ENCODE data around the gene MYO7B.

MYO7B gene

DNA sequence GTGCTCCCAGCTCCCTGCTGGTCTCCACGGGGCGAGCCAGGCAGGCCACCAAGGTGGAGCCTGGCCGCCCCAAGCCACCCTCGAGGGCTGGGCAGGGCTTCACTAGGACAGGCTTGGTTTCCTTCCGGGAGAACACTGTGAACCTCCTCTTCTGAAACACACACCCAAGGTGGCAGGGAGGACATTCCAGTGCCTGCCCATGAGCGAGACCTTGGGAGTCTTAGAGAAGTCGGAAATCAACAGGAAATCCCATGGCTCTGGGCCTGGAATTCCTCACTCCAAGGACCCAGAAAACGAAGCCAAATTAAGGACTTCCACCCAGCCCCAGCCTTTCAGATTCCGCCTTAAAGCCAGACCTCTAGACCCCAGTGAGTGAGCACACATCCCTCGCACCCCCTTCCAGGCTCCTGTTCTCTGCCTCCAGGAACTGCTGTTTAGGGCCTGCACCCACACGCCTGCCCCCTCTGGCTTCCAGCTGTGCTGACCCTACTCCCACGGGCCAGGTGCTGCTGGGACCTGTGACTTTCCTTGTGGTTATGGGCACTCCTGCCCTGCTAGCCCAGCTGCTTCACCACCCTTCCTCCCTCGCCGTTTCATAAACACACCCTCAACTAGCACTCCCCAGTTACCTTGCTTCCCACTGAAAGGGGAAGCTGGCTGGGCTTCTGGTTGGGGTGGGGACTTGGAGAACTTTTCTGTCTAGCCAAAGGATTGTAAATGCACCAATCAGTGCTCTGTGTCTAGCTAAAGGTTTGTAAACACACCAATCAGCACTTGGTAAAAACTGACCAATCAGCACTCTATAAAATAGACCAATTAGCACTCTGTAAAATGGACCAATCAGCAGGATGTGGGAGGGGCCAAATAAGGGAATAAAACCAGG lies 124.2 kb downstream of the MYO7B start:
- H3K36me3 Mint-ChIP-seq (ENCODE audit: low read depth): no peaks in the 10 kb centered on the region
- DNase-seq (ENCODE audit: low spot score): no peak
- H3K27ac Mint-ChIP-seq: no peak overlapping the region
- no peak overlapping the region for H3K4me3 Mint-ChIP-seq
- H3K27me3 Mint-ChIP-seq (ENCODE audit: low read depth): peaks cover 25% of the 10 kb centered on the region
- H3K9me3 Mint-ChIP-seq: no peaks in the 10 kb centered on the region
- no peaks in the 10 kb centered on the region for H3K4me1 Mint-ChIP-seq (ENCODE audit: low read depth)

DNA sequence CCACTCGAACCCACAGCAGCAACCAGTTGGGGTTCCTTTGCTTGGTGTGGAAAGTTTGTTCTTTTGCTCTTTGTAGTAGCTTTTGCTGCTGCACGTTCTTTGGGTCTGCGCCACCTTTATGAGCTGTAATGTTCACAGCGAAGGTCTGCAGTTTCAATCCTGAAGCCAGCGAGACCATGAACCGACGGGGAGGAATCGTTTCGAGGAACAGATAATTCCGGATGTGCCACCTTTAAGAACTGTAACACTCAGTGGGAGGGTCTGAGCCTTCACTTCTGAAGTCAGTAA lies 124.8 kb downstream of the MYO7B start:
- H3K27ac Mint-ChIP-seq: no peak overlapping the region
- no peaks in the 10 kb centered on the region for H3K9me3 Mint-ChIP-seq
- no peaks in the 10 kb centered on the region for H3K36me3 Mint-ChIP-seq (ENCODE audit: low read depth)
- no peak for DNase-seq (ENCODE audit: low spot score)
- H3K4me1 Mint-ChIP-seq (ENCODE audit: low read depth): no peaks in the 10 kb centered on the region
- H3K4me3 Mint-ChIP-seq: no peak overlapping the region
- H3K27me3 Mint-ChIP-seq (ENCODE audit: low read depth): peaks cover 31% of the 10 kb centered on the region

DNA sequence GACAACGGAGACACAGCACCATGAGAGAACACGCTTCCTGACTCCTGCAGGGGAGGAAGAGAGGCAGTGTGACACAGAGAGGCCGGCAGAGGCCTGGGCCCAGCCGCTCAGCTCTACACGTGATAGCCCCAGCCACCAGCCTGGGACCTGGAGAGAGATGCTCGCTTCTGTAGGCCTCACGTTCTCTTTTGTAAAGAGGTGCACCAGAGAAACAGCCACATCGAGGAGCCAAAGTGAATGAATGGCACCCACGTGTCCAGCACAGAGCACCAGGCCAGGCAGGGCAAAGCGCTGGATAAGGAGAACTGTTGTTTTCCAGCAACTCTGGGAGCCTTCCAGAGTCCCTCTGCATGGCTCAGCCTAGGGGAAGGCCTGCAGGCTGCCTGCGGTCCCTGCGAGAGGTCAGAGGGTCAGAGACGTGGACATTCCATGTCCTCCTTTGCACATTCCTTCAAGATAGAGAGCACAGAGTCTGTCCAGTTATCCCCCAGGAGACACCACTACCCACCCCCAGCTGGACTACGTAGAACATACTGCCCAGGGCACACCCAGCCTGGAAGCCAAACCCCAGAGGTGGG lies 125.7 kb downstream of the MYO7B start:
- Mint-ChIP-seq H3K9me3 (no peaks in the 10 kb centered on the region), H3K4me1 (ENCODE audit: low read depth) (no peaks in the 10 kb centered on the region), H3K36me3 (ENCODE audit: low read depth) (no peaks in the 10 kb centered on the region), H3K27me3 (ENCODE audit: low read depth) (peaks cover 37% of the 10 kb centered on the region), H3K4me3 (no peak overlapping the region), H3K27ac (no peak overlapping the region)
- DNase-seq (ENCODE audit: low spot score): no peak

DNA sequence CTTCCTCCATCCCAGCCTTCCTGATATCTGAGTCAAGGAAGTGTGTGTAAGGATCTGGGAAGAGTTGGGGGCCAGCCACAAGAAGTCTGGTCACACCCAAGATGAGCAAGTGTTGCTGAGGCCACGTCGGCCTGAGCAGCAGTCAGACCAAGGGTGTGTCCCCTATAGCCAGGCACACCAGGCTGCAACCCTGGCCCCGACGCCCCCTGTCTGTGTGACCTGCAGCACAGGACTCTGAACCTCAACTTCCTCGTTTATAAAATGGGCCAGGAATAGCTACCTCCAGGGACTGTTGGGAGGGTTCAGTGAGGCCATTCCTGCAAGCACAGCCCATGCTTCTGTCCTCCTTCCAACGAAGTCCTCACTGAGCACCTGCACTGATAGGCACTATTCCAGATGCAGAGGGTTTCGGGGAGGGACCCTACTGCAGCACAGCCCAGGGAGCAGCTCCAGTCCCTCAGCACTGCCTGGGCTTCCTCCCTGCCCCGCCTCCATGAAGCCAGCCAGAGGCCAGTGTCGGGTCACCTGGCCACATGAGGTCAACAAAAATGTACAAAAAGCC lies 126.5 kb downstream of the MYO7B start:
- Mint-ChIP-seq H3K9me3 (no peaks in the 10 kb centered on the region), H3K4me1 (ENCODE audit: low read depth) (no peaks in the 10 kb centered on the region), H3K27ac (no peak overlapping the region), H3K4me3 (no peak overlapping the region), H3K36me3 (ENCODE audit: low read depth) (no peaks in the 10 kb centered on the region), H3K27me3 (ENCODE audit: low read depth) (peaks cover 45% of the 10 kb centered on the region)
- DNase-seq (ENCODE audit: low spot score): no peak

DNA sequence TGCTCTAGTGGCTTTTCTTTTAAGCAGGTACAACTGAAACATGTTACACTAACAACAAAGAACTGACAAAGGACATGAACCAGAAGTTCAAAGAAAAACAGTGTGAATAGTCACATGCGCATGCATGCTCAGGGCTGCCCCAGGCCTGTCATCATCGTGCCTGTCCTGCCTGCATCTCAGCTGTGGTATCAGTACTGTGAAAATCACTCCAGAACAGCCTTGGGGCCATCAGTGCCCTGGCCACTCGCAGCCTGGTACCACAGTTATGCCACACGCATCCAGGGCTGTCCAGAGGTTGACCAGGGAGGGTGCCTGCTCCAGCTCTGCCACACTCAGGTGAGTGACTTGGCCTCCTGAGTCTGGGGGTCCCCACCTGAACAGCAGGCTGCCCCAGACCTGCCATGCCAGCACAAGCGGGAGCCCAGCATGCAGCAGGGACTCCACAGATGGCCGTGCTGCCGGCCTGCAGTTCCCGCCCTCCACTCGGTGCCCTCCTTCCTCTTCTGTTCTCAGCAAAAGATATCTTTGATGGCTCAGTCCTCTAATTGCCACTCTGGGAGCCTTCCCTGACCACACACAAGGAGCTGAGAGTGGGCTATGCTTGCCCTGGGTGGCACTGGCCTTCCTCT lies 127.6 kb downstream of the MYO7B start:
- no peaks in the 10 kb centered on the region for H3K9me3 Mint-ChIP-seq
- no peaks in the 10 kb centered on the region for H3K4me1 Mint-ChIP-seq (ENCODE audit: low read depth)
- H3K4me3 Mint-ChIP-seq: no peak overlapping the region
- no peak for DNase-seq (ENCODE audit: low spot score)
- no peak overlapping the region for H3K27ac Mint-ChIP-seq
- H3K27me3 Mint-ChIP-seq (ENCODE audit: low read depth): peaks cover 51% of the 10 kb centered on the region
- no peaks in the 10 kb centered on the region for H3K36me3 Mint-ChIP-seq (ENCODE audit: low read depth)

DNA sequence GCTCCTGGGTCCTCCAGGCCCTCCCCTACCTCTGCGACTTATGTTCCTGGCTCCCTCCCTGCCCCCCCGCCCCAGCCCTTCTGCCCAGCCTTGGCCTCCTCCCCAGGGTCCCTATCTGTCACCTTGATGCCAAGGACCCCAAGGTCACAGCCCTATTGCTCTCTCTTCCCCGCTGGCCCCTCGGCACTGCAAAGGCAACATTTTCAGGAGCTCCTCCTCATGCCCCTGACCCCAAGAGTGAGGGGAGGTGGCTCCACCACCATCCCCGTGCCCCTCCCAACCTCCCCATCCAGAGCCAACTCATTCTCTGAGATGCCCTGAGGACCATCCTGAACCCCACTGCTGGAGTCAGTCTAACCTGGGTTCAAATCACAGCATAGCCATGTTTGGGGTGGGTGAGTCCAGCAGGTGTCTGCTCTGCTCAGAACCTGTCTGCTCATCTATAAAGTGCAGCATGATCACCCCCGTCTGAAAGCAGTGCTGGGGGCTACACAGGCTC lies 128.1 kb downstream of the MYO7B start:
- Mint-ChIP-seq H3K4me1 (ENCODE audit: low read depth) (no peaks in the 10 kb centered on the region), H3K9me3 (no peaks in the 10 kb centered on the region), H3K27me3 (ENCODE audit: low read depth) (peaks cover 54% of the 10 kb centered on the region), H3K4me3 (no peak overlapping the region), H3K27ac (no peak overlapping the region), H3K36me3 (ENCODE audit: low read depth) (no peaks in the 10 kb centered on the region)
- no peak for DNase-seq (ENCODE audit: low spot score)

DNA sequence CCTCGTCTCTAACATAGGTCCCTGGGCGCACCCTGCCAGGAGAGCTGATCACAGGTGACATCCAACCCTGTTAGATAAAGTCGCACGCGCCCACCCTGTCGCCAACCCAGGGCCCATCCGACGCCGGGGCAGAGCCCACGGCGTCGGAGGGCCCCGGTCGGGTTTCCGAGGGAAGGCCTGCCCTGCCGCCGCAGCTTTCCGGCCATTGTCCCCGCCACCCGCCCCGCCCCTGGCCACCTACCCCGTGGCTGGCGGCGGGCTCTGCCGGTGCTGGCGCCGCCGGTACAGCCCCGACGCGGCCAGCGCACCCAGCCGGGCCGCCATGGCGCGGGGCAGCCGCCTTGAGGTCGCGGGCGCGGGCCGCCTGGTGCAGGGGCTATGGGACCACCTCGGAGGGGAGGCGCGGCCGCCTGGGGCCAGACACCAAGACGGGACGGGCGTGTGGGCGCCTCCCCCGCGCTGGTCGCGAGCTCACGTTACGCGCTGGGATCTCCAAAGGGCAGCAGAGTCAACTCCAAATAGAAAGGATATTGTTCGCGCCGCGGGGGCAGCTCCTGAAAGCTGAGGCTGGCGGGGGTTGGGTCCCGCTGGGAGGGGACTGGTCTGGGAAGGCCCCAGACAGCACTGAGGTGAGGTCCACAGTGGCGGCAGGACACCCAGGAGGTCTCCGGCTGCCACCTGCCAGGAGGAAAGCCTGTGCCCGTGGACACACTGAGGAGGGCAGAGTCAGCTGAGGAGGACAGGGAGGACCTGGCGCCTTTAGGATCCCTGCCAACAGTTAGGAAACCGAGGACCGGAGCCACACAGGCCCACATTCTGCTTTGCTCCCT lies 128.8 kb downstream of the MYO7B start:
- H3K36me3 Mint-ChIP-seq (ENCODE audit: low read depth): no peaks in the 10 kb centered on the region
- no peak overlapping the region for H3K4me3 Mint-ChIP-seq
- peaks cover 58% of the 10 kb centered on the region for H3K27me3 Mint-ChIP-seq (ENCODE audit: low read depth)
- no peak for DNase-seq (ENCODE audit: low spot score)
- H3K27ac Mint-ChIP-seq: no peak overlapping the region
- no peaks in the 10 kb centered on the region for H3K9me3 Mint-ChIP-seq
- H3K4me1 Mint-ChIP-seq (ENCODE audit: low read depth): no peaks in the 10 kb centered on the region

DNA sequence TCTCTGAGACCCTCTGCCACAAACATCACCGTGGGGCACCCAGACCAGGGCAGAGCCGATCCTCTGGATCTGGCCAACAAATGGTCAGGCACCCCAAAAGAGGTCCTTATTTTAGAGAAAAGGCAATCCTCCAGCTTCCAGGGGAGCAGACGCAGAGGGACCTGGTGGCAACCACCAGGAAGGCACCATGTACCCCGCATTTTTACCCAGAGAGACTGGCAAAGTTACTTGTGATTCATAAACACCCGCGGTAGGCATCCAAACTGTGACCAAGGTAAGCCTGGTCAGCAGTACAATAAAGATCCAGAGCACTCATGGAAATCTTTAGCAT lies 129.4 kb downstream of the MYO7B start:
- Mint-ChIP-seq H3K36me3 (ENCODE audit: low read depth) (no peaks in the 10 kb centered on the region), H3K9me3 (no peaks in the 10 kb centered on the region)

DNA sequence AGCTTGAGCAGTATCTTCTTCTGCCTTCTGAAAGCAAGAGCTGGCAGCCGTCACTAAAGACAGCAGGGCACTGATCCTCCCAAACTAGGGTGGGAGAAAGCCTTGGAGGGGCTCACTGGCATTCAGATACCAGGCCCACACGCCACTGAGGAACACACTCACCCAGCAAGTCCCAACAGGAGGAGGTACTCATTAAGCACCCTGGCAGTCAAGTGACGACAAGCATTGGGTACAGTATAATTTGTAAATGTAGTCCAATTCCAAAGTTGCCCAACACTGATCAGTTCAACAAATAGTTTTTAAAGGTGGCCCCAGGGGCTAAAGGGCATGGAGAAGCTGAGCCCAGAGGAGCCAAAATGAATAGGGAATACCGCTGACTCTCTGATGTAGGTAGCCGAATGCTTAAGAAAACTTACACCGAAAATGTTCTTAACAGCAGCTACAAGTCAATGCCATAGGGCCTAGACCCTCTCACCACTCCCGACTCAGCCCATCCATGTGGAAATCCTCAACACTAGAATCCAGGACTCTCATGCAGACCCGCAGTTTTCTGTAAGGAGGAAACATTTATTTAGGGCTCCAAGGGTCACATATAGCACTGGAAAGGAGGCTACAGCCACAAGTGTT lies 129.9 kb downstream of the MYO7B start:
- H3K36me3 Mint-ChIP-seq (ENCODE audit: low read depth): no peaks in the 10 kb centered on the region
- H3K27me3 Mint-ChIP-seq (ENCODE audit: low read depth): peaks cover 62% of the 10 kb centered on the region
- no peaks in the 10 kb centered on the region for H3K9me3 Mint-ChIP-seq

More for the DNA sequence above, 129.4 kb downstream of the MYO7B start:
- Mint-ChIP-seq H3K27me3 (ENCODE audit: low read depth) (peaks cover 60% of the 10 kb centered on the region), H3K4me3 (no peak overlapping the region), H3K4me1 (ENCODE audit: low read depth) (no peaks in the 10 kb centered on the region), H3K27ac (no peak overlapping the region)
- no peak for DNase-seq (ENCODE audit: low spot score)

DNA sequence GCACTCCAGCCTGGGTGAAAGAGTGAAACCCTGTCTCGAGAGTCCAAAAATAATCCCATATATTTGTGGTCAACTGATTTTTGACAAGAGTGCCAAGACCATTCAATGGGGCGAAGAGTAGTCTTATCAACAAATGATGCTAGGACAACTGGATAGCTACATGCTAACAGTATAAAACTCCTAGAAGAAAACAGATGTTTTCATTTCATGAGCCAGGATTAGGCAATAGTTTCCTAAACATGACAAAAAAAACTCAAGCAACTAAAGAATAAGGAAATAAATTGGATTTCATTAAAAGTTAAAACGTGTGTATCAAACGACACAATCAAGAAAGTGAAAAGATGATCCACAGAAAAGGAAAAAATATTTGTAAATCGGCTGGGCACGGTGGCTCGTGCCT lies 133.6 kb downstream of the MYO7B start:
- Mint-ChIP-seq H3K4me1 (ENCODE audit: low read depth) (no peaks in the 10 kb centered on the region), H3K4me3 (no peak overlapping the region), H3K9me3 (no peaks in the 10 kb centered on the region), H3K27ac (no peak overlapping the region), H3K36me3 (ENCODE audit: low read depth) (no peaks in the 10 kb centered on the region), H3K27me3 (ENCODE audit: low read depth) (peaks cover 66% of the 10 kb centered on the region)
- no peak for DNase-seq (ENCODE audit: low spot score)

More for the DNA sequence above, 129.9 kb downstream of the MYO7B start:
- Mint-ChIP-seq H3K4me3 (no peak overlapping the region), H3K27ac (no peak overlapping the region), H3K4me1 (ENCODE audit: low read depth) (no peaks in the 10 kb centered on the region)
- DNase-seq (ENCODE audit: low spot score): no peak

DNA sequence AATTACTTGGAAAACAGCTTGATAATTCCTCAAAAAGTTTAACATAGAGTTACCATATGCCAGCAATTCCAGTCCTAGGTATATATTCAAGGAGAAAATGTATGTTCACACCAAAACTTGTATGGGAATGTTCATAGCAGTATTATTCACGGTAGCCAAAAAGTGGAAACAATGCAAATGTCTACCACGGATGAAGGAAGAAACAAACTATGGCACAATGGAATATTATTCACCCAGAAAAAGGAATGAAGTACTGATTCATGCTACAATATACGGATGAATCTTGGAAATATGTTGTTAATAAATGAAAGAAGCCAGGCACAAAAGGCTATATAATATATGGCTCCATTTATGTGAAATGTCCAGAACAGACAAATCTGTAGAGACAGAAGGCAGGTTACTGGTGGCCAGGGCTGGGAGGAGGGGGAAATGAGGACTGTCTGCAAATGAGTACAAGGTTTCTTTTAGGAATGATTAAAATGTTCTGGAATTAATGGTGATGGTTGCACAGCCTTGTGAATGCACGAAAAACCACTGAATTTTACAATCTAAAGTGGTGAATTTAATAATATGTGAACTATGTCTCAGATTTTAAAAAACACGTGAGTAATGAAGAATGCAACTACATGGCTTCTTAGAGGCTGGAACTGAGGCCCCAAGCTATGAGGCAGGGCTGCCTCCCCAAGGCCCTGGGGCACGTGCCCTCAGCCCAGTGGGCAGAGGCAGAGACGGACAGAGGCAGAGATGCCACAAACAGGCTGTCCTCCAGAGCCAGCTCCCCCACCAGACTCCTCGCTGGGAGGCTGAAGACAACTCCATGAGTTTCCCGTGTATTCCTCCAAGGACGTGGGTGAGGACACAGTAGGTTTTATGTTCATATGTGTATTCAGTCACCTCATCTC lies 134.8 kb downstream of the MYO7B start:
- no peaks in the 10 kb centered on the region for H3K36me3 Mint-ChIP-seq (ENCODE audit: low read depth)
- H3K27me3 Mint-ChIP-seq (ENCODE audit: low read depth): peaks cover 63% of the 10 kb centered on the region
- no peaks in the 10 kb centered on the region for H3K9me3 Mint-ChIP-seq
- H3K27ac Mint-ChIP-seq: no peak overlapping the region
- peaks cover 3% of the 10 kb centered on the region for H3K4me1 Mint-ChIP-seq (ENCODE audit: low read depth)
- no peak for DNase-seq (ENCODE audit: low spot score)
- H3K4me3 Mint-ChIP-seq: no peak overlapping the region

DNA sequence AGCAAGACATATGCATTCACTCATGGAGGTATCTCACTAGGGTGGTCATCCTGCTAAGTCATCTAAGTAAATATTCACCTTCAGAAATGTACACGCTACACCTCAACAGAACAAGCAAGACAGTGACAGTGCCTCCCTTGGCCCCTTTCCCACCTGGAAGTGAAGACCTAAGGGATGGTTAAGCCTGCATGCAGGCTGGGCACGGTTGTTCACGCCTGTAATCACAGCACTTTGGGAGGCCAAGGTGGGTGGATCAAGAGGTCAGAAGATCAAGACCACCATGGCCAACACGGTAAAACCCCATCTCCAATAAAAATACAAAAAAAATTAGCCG lies 135.4 kb downstream of the MYO7B start:
- Mint-ChIP-seq H3K27me3 (ENCODE audit: low read depth) (peaks cover 62% of the 10 kb centered on the region), H3K36me3 (ENCODE audit: low read depth) (no peaks in the 10 kb centered on the region), H3K27ac (no peak overlapping the region), H3K4me1 (ENCODE audit: low read depth) (peaks cover 3% of the 10 kb centered on the region), H3K4me3 (no peak overlapping the region), H3K9me3 (no peaks in the 10 kb centered on the region)
- DNase-seq (ENCODE audit: low spot score): no peak

Measured in T-helper 2 cell treated with Interferon-gamma antibody and Interleukin-4, amounts not matched to agents 5 μg/mL and 100 μg/mL, for 36 hours (primary cell).